Measurements from ENCODE around the gene LRRC2. TPM values are rescaled to one million over a fixed set of nuclear protein-coding genes. Genes with fewer than 3 reads are reported as not detected.

LRRC2 gene
- total and polyA plus RNA-seq, 9 of the 15 experiments (the other 6 are each of a cell fraction or from before 2014, with no cell fraction given) = 0.01 to 0.04 (median 0.03) TPM; not detected in 5

- no peak for TF ChIP-seq TSHZ1 (CRISPR knock-in tag; IDR thresholded peaks at IDR 0.05)
- TF ChIP-seq PBX2 (CRISPR knock-in tag; IDR thresholded peaks at IDR 0.05; ENCODE audit: low read depth) = no peak
- no peak for TF ChIP-seq PBX2 (tag; conservative IDR thresholded peaks at IDR 0.05; ENCODE audit: low read depth)
- TF ChIP-seq PHB (CRISPR knock-in tag; IDR thresholded peaks at IDR 0.05) = no peak
- no peak for TF ChIP-seq HNRNPK (IDR thresholded peaks at IDR 0.05; ENCODE audit: low read depth, low read length, poor library complexity, severe bottlenecking)
- TF ChIP-seq BCL6 (CRISPR knock-in tag; IDR thresholded peaks at IDR 0.05) = no peak
- no peak for TF ChIP-seq EHMT2 (IDR thresholded peaks at IDR 0.05)
- TF ChIP-seq KDM1A (IDR thresholded peaks at IDR 0.05) = no peak
- TF ChIP-seq ELF1 (tag; IDR thresholded peaks at IDR 0.05) = no peak
- TF ChIP-seq HCFC1 (IDR thresholded peaks at IDR 0.05; ENCODE audit: low read depth, low read length) = no peak
These were observed 41.5 kb upstream of the LRRC2 start (continued) for GRCh38 chr3:46607603-46608028.
